ENCODE results near the gene MUC2. TPM values are rescaled to one million over a fixed set of nuclear protein-coding genes. Genes with fewer than 3 reads are reported as not detected.

MUC2 gene
- total and polyA plus RNA-seq, 2 donors (not counting 1 experiment from before 2014, with no cell fraction given): not detected

GRCh38 chr11:1052133-1053011, 22.3 kb upstream of the MUC2 start:
- Histone ChIP-seq H4K20me1 (ENCODE audit: control insufficient read depth, insufficient read depth, low read length, poor library complexity, severe bottlenecking) (no peaks in the 10 kb centered on the region), H3K4me2 (replicated peaks; ENCODE audit: low read depth, low read length, poor library complexity, severe bottlenecking) (no peak overlapping the region), H3K9me3 (ENCODE audit: control extremely low read depth in 1 of 3, control insufficient read depth in 2 of 3, insufficient read depth in 1 of 3, low read length in 2 of 3) (no peaks in the 10 kb centered on the region), H3K4me3 (ENCODE audit: control extremely low read depth in 1 of 5, extremely low read depth in 1 of 5, insufficient read depth in 1 of 5, low read depth in 2 of 5, low read length in 4 of 5) (no peak overlapping the region), H3K4me1 (ENCODE audit: control insufficient read depth in 2 of 2, insufficient read depth in 2 of 2, low read length in 2 of 2) (peaks cover 4 to 6% of the 10 kb centered on the region in 2 donors), H3K27me3 (replicated peaks in 1 of 4; ENCODE audit: control extremely low read depth in 1 of 4, control insufficient read depth in 3 of 4, insufficient read depth in 4 of 4, low read length in 3 of 4) (peaks cover 0 to 27% (median 3%) of the 10 kb centered on the region in 4 experiments), H3K9ac (ENCODE audit: low read length) (no peak overlapping the region), H3K79me2 (ENCODE audit: control insufficient read depth, insufficient read depth, low read length) (no peaks in the 10 kb centered on the region), H2AFZ (ENCODE audit: insufficient read depth, low read depth, low read length, poor library complexity, severe bottlenecking) (no peak overlapping the region), H3K36me3 (replicated peaks in 1 of 2; ENCODE audit: control extremely low read depth in 1 of 2, control insufficient read depth in 1 of 2, extremely low read depth in 1 of 2, insufficient read depth in 2 of 2, low read length in 1 of 2) (no peaks in the 10 kb centered on the region), H3K27ac (ENCODE audit: low read length in 2 of 2) (no peak overlapping the region)
- TF ChIP-seq EZH2 (IDR thresholded peaks at IDR 0.05; ENCODE audit: borderline replicate concordance, insufficient read depth, low read depth, low read length, poor library complexity, severe bottlenecking): no peak
- TF ChIP-seq CTCF (IDR thresholded peaks at IDR 0.05): no peak
- peaks cover 11% of the 10 kb centered on the region for H3K27me3 Mint-ChIP-seq
- ChIA-PET CTCF (interaction anchor here (0.9 to 3.4 kb wide), 3 partner anchors 9 to 498 kb away, joined by 3 to 26 read pairs (median 3); no protein-coding TSS in a partner anchor), POLR2A (no interaction called here)
- ATAC-seq (ENCODE audit: low read depth): no peak
- no peaks in the 10 kb centered on the region for H3K9me3 Mint-ChIP-seq (ENCODE audit: insufficient read depth)
- H3K4me1 Mint-ChIP-seq: peaks cover 3% of the 10 kb centered on the region
- H3K4me3 Mint-ChIP-seq: no peak overlapping the region
- WGBS (ENCODE audit: insufficient coverage): 85% methylated on average over 25 of the region's 25 CpGs
- H3K27ac Mint-ChIP-seq: no peak overlapping the region
- intact Hi-C loops (cut with micrococcal nuclease): no loop called here
- DNase-seq: no peak
